ENCODE data around the gene ZNF775.

The ZNF775 gene

GRCh38 chr7:150338166-150338829 lies 40.8 kb upstream of the ZNF775 start:
- Histone ChIP-seq H3K4me3 (ENCODE audit: low read length) (no peak overlapping the region), H3K27me3 (ENCODE audit: control insufficient read depth, insufficient read depth, low read length) (no peaks in the 10 kb centered on the region), H3K27ac (ENCODE audit: low read depth, low read length) (peak overlapping the region; percentile 17), H3K9ac (ENCODE audit: low read length) (no peak overlapping the region), H3K36me3 (ENCODE audit: control insufficient read depth, insufficient read depth, low read length) (no peaks in the 10 kb centered on the region), H3K4me1 (ENCODE audit: control insufficient read depth, insufficient read depth, low read length) (peaks cover 26% of the 10 kb centered on the region)

GRCh38 chr7:150339409-150339809 lies 39.7 kb upstream of the ZNF775 start:
- H3K36me3 ChIP-seq (ENCODE audit: control insufficient read depth, insufficient read depth, low read length): no peaks in the 10 kb centered on the region
- peak overlapping the region; percentile 81 for H3K4me3 ChIP-seq (ENCODE audit: low read length)
- peaks cover 26% of the 10 kb centered on the region for H3K4me1 ChIP-seq (ENCODE audit: control insufficient read depth, insufficient read depth, low read length)
- no peak overlapping the region for H3K9ac ChIP-seq (ENCODE audit: low read length)
- H3K27me3 ChIP-seq (ENCODE audit: control insufficient read depth, insufficient read depth, low read length): no peaks in the 10 kb centered on the region
- H3K27ac ChIP-seq (ENCODE audit: low read depth, low read length): peak overlapping the region; percentile 11

DNA sequence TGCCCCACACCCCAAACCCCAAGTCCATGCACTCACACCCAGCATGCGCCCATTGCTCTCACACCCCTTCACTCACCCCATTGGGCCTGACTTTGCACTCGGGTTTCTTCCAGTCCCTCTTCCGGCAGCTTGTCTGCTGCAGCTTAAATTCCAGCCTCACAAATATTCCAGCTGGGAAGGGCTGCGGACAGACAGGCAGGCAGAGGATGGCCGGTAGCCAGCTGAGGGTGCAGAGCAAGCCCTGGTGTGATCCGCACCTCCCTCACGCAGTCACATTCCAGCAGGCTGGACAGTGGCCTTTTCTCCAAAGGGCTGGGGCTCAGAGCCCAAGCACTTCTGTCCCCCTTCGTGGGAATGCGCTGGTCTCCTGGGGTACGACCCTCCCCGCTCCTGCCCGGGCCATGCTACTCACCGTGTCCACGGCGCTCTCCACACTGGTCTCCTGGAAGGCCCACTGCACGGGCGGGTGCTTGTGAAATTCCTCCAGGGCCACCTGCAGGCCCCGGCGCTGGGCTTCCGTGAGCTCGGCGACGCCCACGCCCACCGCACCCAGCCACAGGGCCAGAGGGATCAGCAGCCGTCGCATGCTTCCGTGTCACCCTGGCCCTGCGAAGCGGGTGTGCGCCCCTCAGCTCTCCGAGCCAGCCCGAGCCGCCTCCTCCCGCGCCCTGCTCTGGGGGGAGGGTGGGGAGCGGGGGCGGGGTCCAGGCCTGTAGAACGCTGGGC lies 38.9 kb upstream of the ZNF775 start:
- Histone ChIP-seq H3K4me1 (ENCODE audit: control insufficient read depth, insufficient read depth, low read length) (peaks cover 24% of the 10 kb centered on the region), H3K27me3 (ENCODE audit: control insufficient read depth, insufficient read depth, low read length) (no peaks in the 10 kb centered on the region), H3K36me3 (ENCODE audit: control insufficient read depth, insufficient read depth, low read length) (no peaks in the 10 kb centered on the region), H3K27ac (ENCODE audit: low read depth, low read length) (peak overlapping the region; percentile 84), H3K9ac (ENCODE audit: low read length) (no peak overlapping the region), H3K4me3 (ENCODE audit: low read length) (peak overlapping the region; percentile 81)

- Histone ChIP-seq H3K4me3 (ENCODE audit: low read length) (peak overlapping the region; percentile 81), H3K9ac (ENCODE audit: low read length) (peak overlapping the region; percentile 58), H3K27ac (ENCODE audit: low read depth, low read length) (peak overlapping the region; percentile 84), H3K36me3 (ENCODE audit: control insufficient read depth, insufficient read depth, low read length) (no peaks in the 10 kb centered on the region), H3K27me3 (ENCODE audit: control insufficient read depth, insufficient read depth, low read length) (no peaks in the 10 kb centered on the region), H3K4me1 (ENCODE audit: control insufficient read depth, insufficient read depth, low read length) (peaks cover 18% of the 10 kb centered on the region)
Observed at GRCh38 chr7:150340875-150341262, 38.3 kb upstream of the ZNF775 start.

DNA sequence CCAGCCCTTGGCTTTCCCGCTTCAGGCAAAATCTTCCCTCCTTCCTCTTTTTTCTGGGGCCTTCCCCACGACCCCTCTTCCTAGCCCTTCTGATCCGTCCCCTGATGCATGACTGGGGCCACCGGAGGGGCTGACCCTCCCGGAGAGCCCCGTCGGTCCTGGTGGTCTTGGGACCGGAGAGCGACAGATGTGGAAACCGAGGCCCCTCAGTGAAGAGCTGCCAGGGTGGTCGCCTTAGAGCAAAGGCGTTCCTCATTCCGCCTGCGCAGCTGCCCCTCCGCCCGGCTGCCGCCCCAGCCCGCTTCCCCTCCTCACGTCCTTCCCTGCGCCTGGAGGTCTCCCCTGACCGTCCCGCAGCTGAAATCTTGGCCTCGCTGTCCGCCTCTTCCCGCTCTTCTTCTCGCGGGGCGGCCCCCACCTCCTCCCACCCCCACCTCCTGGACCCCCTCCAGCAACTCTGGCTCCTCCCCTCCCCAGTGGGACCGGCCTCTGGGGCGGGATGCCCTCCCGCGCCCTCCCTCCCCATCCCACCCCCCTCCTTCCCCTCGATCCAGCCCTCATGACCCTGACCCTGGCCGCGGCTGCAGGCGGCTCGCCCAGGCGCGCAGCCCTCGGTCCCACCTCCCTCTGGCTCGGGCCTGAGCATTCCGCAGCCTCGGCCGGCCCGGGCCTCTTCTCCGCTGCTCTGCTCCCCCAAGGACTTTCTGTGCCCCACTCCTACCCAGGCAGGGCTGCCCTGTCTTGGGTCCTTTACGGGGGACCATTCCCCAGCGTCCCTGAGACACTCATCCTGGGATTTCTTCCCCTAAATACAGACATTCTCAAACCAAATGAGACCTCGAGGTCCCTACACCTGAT lies 37.6 kb upstream of the ZNF775 start, which contains the start of gene RARRES2:
Gene RARRES2, minus strand, starts transcription at position 367 of the 858 bp plus-strand sequence. CDS start 1,020 bp downstream, outside the sequence.
- Histone ChIP-seq H3K27ac (ENCODE audit: low read depth, low read length) (peak within 1 kb of the TSS; percentile 84), H3K4me3 (ENCODE audit: low read length) (peak within 1 kb of the TSS; percentile 81), H3K27me3 (ENCODE audit: control insufficient read depth, insufficient read depth, low read length) (no peaks in the 10 kb centered on the region), H3K9ac (ENCODE audit: low read length) (peak within 1 kb of the TSS; percentile 58), H3K36me3 (ENCODE audit: control insufficient read depth, insufficient read depth, low read length) (no peaks in the 10 kb centered on the region), H3K4me1 (ENCODE audit: control insufficient read depth, insufficient read depth, low read length) (peaks cover 11% of the 10 kb centered on the region)

- H3K4me1 ChIP-seq (ENCODE audit: control insufficient read depth, insufficient read depth, low read length): peaks cover 10% of the 10 kb centered on the region
- H3K4me3 ChIP-seq (ENCODE audit: low read length): peak overlapping the region; percentile 40
- H3K27me3 ChIP-seq (ENCODE audit: control insufficient read depth, insufficient read depth, low read length): no peaks in the 10 kb centered on the region
- H3K9ac ChIP-seq (ENCODE audit: low read length): peak overlapping the region; percentile 6
- no peaks in the 10 kb centered on the region for H3K36me3 ChIP-seq (ENCODE audit: control insufficient read depth, insufficient read depth, low read length)
- H3K27ac ChIP-seq (ENCODE audit: low read depth, low read length): peak overlapping the region; percentile 58
Observed at GRCh38 chr7:150342121-150342408, 37.1 kb upstream of the ZNF775 start.

DNA sequence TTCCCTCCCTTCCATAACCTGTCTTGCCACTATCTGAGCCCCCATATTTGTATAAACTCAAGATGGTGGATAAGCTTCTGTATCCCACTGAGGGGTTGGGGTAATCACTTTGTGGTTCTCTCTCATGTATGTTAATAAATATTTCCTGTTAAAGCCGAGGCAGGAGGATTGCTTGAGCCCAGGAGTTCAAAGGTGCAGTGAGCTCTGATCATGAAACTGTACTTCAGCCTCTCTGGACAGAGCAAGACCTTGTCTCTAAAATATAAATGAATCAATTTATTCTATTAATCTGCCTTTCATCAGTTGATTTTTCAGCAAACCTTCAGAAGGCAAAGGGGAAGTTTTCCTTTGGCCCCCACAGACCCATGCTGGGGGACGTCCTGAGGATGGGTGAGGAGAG lies 35.9 kb upstream of the ZNF775 start:
- Histone ChIP-seq H3K4me3 (ENCODE audit: low read length) (no peak overlapping the region), H3K36me3 (ENCODE audit: control insufficient read depth, insufficient read depth, low read length) (no peaks in the 10 kb centered on the region), H3K4me1 (ENCODE audit: control insufficient read depth, insufficient read depth, low read length) (peaks cover 10% of the 10 kb centered on the region), H3K27me3 (ENCODE audit: control insufficient read depth, insufficient read depth, low read length) (no peaks in the 10 kb centered on the region), H3K9ac (ENCODE audit: low read length) (no peak overlapping the region), H3K27ac (ENCODE audit: low read depth, low read length) (no peak overlapping the region)

DNA sequence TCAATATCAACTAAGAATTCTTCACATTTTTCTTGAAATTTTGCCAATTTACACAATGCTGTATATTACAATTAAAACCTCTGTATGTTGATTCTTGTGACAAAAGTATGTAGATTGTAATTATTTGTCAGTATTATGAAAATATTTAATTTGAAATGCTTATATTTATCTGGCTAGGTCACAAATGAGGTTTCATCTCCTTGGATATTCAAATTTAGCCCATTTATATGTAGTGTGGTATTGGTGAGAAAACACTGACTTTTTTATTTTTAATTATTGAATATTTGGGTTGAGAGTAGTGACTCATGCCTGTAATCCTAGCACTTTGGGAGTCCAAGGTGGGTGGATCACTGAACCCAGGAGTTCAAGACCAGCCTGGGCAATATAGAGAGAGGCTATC lies 34.8 kb upstream of the ZNF775 start:
- Histone ChIP-seq H3K4me3 (ENCODE audit: low read length) (no peak overlapping the region), H3K9ac (ENCODE audit: low read length) (no peak overlapping the region), H3K4me1 (ENCODE audit: control insufficient read depth, insufficient read depth, low read length) (peaks cover under 1% of the 10 kb centered on the region), H3K36me3 (ENCODE audit: control insufficient read depth, insufficient read depth, low read length) (no peaks in the 10 kb centered on the region), H3K27ac (ENCODE audit: low read depth, low read length) (no peak overlapping the region), H3K27me3 (ENCODE audit: control insufficient read depth, insufficient read depth, low read length) (no peaks in the 10 kb centered on the region)

- Histone ChIP-seq H3K36me3 (ENCODE audit: control insufficient read depth, insufficient read depth, low read length) (no peaks in the 10 kb centered on the region), H3K4me3 (ENCODE audit: low read length) (no peak overlapping the region), H3K4me1 (ENCODE audit: control insufficient read depth, insufficient read depth, low read length) (no peaks in the 10 kb centered on the region), H3K9ac (ENCODE audit: low read length) (no peak overlapping the region), H3K27me3 (ENCODE audit: control insufficient read depth, insufficient read depth, low read length) (no peaks in the 10 kb centered on the region), H3K27ac (ENCODE audit: low read depth, low read length) (no peak overlapping the region)
Observed at GRCh38 chr7:150345012-150345411, 34.1 kb upstream of the ZNF775 start.

DNA sequence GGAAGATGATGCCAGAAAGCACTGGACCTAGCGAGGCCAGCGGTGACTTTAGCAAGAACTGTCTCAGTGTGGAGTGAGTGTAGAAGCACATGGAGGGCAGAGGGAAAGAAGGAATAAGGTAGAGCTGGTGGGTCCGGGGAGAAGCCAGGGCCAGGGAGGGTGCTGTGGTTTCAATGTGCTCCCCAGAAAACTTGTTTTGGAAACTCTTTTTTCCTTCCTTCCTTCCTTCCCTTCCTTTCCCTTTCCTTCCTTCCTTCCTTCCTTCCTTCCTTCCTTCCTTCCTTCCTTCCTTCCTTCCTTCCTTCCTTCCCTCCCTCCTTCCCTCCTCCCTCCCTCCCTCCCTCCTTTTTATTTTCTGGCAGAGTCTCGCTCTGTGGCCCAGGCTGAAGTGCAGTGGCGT lies 32.2 kb upstream of the ZNF775 start:
- H3K4me3 ChIP-seq (ENCODE audit: low read length): no peak overlapping the region
- no peaks in the 10 kb centered on the region for H3K4me1 ChIP-seq (ENCODE audit: control insufficient read depth, insufficient read depth, low read length)
- no peak overlapping the region for H3K9ac ChIP-seq (ENCODE audit: low read length)
- no peaks in the 10 kb centered on the region for H3K36me3 ChIP-seq (ENCODE audit: control insufficient read depth, insufficient read depth, low read length)
- H3K27ac ChIP-seq (ENCODE audit: low read depth, low read length): no peak overlapping the region
- H3K27me3 ChIP-seq (ENCODE audit: control insufficient read depth, insufficient read depth, low read length): no peaks in the 10 kb centered on the region

- no peaks in the 10 kb centered on the region for H3K36me3 ChIP-seq (ENCODE audit: control insufficient read depth, insufficient read depth, low read length)
- H3K4me1 ChIP-seq (ENCODE audit: control insufficient read depth, insufficient read depth, low read length): peaks cover 2% of the 10 kb centered on the region
- no peak overlapping the region for H3K4me3 ChIP-seq (ENCODE audit: low read length)
- H3K9ac ChIP-seq (ENCODE audit: low read length): no peak overlapping the region
- H3K27me3 ChIP-seq (ENCODE audit: control insufficient read depth, insufficient read depth, low read length): no peaks in the 10 kb centered on the region
- no peak overlapping the region for H3K27ac ChIP-seq (ENCODE audit: low read depth, low read length)
Observed at GRCh38 chr7:150351587-150352194, 27.4 kb upstream of the ZNF775 start.

DNA sequence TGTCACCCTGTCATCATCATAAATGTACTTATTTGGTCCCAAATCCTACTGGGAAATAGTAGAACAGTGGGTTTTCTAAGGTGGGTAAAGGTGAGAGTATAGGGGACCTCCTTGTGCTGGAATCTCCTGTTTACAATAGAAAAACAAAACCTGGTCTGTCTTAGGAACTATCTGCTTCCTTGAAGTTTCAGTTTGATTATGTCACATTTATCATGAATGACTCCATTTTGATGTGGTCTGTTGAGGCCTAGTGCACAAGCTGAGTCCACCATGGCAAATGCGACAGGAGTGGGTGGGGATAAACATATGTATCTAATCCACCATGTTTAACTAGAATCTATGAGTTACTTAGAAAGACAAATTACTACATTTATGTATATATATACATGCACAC lies 23.5 kb upstream of the ZNF775 start:
- Histone ChIP-seq H3K36me3 (ENCODE audit: control insufficient read depth, insufficient read depth, low read length) (no peaks in the 10 kb centered on the region), H3K9ac (ENCODE audit: low read length) (no peak overlapping the region), H3K27me3 (ENCODE audit: control insufficient read depth, insufficient read depth, low read length) (no peaks in the 10 kb centered on the region), H3K27ac (ENCODE audit: low read depth, low read length) (peak overlapping the region; percentile 35), H3K4me3 (ENCODE audit: low read length) (no peak overlapping the region), H3K4me1 (ENCODE audit: control insufficient read depth, insufficient read depth, low read length) (peaks cover 2% of the 10 kb centered on the region)
